Uterus (tissue), 2 donors: ENCODE results near the gene TM4SF1.
"Not testable (repeated sequence)": the region's sequence is repeated elsewhere in the genome, so short reads cannot be mapped to it uniquely, and the experiment has no call there.

Source experiments
- POLR2A ChIP-seq, 2 donors: fragments of 450-650 bp; IDR thresholded peaks; one replicate each; pipeline ENCODE4 v1.6.1; 2016; ENCODE audit warnings: antibody characterized with exemption in 2 of 2, mild to moderate bottlenecking in 1 of 2, moderate library complexity in 1 of 2
- TF ChIP-seq, protein P1 (sequence below), 4 experiments: fragments of 200-600 bp in 2 of 4; fragments of 450-650 bp in 2 of 4; sonication (generic) in 2 of 4; IDR thresholded peaks; one replicate each; pipeline ENCODE4 v1.5.1; 2016 to 2019; ENCODE audit warnings: antibody characterized with exemption in 4 of 4, mild to moderate bottlenecking in 2 of 4, moderate library complexity in 1 of 4

DNA sequence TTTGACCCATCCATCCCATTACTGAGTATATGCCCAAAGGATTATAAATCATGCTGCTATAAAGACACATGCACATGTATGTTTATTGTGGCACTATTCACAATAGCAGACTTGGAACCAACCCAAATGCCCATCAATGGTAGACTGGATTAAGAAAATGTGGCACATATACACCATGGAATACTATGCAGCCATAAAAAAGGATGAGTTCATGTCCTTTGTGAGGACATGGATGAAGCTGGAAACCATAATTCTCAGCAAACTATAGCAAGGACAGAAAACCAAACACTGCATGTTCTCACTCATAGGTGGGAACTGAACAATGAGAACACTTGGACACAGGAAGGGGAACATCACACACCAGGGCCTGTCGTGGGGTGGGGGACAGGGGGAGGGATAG lies 40.0 kb downstream of the TM4SF1 start:
- TF ChIP-seq, protein P1, sequence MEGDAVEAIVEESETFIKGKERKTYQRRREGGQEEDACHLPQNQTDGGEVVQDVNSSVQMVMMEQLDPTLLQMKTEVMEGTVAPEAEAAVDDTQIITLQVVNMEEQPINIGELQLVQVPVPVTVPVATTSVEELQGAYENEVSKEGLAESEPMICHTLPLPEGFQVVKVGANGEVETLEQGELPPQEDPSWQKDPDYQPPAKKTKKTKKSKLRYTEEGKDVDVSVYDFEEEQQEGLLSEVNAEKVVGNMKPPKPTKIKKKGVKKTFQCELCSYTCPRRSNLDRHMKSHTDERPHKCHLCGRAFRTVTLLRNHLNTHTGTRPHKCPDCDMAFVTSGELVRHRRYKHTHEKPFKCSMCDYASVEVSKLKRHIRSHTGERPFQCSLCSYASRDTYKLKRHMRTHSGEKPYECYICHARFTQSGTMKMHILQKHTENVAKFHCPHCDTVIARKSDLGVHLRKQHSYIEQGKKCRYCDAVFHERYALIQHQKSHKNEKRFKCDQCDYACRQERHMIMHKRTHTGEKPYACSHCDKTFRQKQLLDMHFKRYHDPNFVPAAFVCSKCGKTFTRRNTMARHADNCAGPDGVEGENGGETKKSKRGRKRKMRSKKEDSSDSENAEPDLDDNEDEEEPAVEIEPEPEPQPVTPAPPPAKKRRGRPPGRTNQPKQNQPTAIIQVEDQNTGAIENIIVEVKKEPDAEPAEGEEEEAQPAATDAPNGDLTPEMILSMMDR (IDR thresholded peaks at IDR 0.05): not testable (repeated sequence)
- TF ChIP-seq POLR2A (IDR thresholded peaks at IDR 0.05): not testable (repeated sequence)
